Ovary (tissue), 9 donors: Measurements from ENCODE around the gene ZNF423. TPM values are rescaled to one million over a fixed set of nuclear protein-coding genes. Genes with fewer than 3 reads are reported as not detected.

Experiments
- DNase-seq, 5 donors: peaks; one replicate each; pipeline ENCODE4 v3.0.0-alpha.2; 2019 to 2020
- H3K27ac ChIP-seq, 2 donors: fragments of 200-600 bp; one replicate each; pipeline versions ENCODE4 v1.5.1 to v1.8.0; 2019 to 2022
- H3K27me3 ChIP-seq: fragments of 200-600 bp; one replicate; pipeline ENCODE4 v1.8.0; 2022
- H3K36me3 ChIP-seq: fragments of 200-600 bp; sonication (generic); one replicate; pipeline ENCODE4 v1.5.1; 2019
- H3K4me1 ChIP-seq: one replicate; pipeline ENCODE4 v1.8.1; 2013; ENCODE audit warnings: mild to moderate bottlenecking, moderate library complexity; ENCODE audit not compliant: insufficient read depth
- H3K4me3 ChIP-seq: fragments of 200-600 bp; sonication (generic); one replicate; pipeline ENCODE4 v1.5.1; 2017
- H3K9me3 ChIP-seq, 2 donors: fragments of 200-600 bp in 1 of 2; sonication (generic) in 1 of 2; one replicate each; pipeline versions ENCODE4 v1.5.1 to v1.8.1; 2013 to 2019; ENCODE audit warnings: mild to moderate bottlenecking in 1 of 2, moderate library complexity in 1 of 2
- EP300 ChIP-seq: sonication (generic); formaldehyde crosslinking; IDR thresholded peaks from one replicate; pipeline ENCODE4 v1.6.1; 2017; ENCODE audit warnings: antibody characterized with exemption
- POLR2A ChIP-seq: fragments of 450-650 bp; IDR thresholded peaks from one replicate; pipeline ENCODE4 v1.6.1; 2017; ENCODE audit warnings: antibody characterized with exemption, mild to moderate bottlenecking, moderate library complexity
- WGBS, 3 donors: extraction: QIAGEN DNeasy Blood & Tissue Kit in 1 of 3; methylation state at CpG; one replicate each; pipeline versions ENCODE4 v1.1.5 to v1.1.7; 2013 to 2017; 5-methylcytosine and 5-hydroxymethylcytosine counted together
- intact Hi-C, 4 donors: fragments of 100-400 bp; cut with DNase I; formaldehyde crosslinking; loops; one replicate each; pipeline versions ENCODE4 v1.11.0 to v1.15.1; 2022 to 2023
- polyA plus RNA-seq, 2 donors: library from polyadenylated mRNA; stranded (reverse); fragments of 200-250 nt in 1 of 2; fragments of 350-450 nt in 1 of 2; fragmentation: Illumina TruSeq in 1 of 2; extraction: RNeasy Lipid Tissue Mini Kit (QIAGEN cat#74804) in 1 of 2; gene quantifications; one replicate each; pipeline ENCODE4 v1.2.3, GENCODE V29; 2013 to 2014
- total RNA-seq, 7 donors: library from RNA; depleted of rRNA in 2 of 7; stranded (reverse); fragments of >200 nt in 2 of 7; fragmentation: NEBNext Ultra II Directional in 3 of 7; extraction: Animal tissue kit (Norgen Biotek cat#: 25700) in 3 of 7; gene quantifications; one replicate each; pipeline versions ENCODE4 v1.1.0 to v1.2.4, GENCODE V29; 2016 to 2023
- TF ChIP-seq, protein P1 (sequence below), 3 donors: fragments of 450-650 bp in 2 of 3; fragments of 200-600 bp in 1 of 3; IDR thresholded peaks; one replicate each; pipeline versions ENCODE4 v1.5.1 to v1.8.0; 2016 to 2022; ENCODE audit warnings: antibody characterized with exemption in 3 of 3, mild to moderate bottlenecking in 1 of 3
- donor health status: DM: no; HTN: no; CAD: no; lungs with moderate emphysema.
- donor health status: DM: no; HTN: no; CAD: no.
- donor health status: Bipolar disorder and iron deficiency.
- donor health status: DM: yes; HTN: yes; CAD: no.
- donor health status: DM: no; HTN: no; CAD: no.
- donor health status: DM: yes; HTN: yes; CAD: no.

ZNF423 gene
- total and polyA plus RNA-seq, 9 donors, result 3.3 to 40.3 (median 12.4) TPM

DNA sequence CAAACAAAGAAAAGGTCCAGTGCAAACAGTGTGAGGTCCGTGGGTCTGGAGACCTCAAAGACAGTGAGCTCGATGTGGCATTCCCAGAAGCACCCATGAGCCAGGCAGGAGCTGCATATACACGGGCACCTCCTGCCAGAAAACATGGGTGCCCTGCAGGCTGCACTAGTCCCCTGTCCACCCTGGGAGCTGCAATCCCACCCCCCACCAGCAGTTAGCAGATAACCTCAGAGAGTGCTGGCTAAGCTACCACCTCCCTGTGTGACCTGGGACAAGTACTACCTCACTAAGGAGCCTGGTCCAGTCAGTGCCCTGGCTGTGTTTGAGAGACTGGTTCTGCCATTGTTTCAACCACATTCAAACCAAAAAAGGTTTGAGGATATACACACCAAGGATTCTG is 135.7 kb downstream of the ZNF423 start:
- no peak overlapping the region for H3K4me3 ChIP-seq
- TF ChIP-seq, protein P1, sequence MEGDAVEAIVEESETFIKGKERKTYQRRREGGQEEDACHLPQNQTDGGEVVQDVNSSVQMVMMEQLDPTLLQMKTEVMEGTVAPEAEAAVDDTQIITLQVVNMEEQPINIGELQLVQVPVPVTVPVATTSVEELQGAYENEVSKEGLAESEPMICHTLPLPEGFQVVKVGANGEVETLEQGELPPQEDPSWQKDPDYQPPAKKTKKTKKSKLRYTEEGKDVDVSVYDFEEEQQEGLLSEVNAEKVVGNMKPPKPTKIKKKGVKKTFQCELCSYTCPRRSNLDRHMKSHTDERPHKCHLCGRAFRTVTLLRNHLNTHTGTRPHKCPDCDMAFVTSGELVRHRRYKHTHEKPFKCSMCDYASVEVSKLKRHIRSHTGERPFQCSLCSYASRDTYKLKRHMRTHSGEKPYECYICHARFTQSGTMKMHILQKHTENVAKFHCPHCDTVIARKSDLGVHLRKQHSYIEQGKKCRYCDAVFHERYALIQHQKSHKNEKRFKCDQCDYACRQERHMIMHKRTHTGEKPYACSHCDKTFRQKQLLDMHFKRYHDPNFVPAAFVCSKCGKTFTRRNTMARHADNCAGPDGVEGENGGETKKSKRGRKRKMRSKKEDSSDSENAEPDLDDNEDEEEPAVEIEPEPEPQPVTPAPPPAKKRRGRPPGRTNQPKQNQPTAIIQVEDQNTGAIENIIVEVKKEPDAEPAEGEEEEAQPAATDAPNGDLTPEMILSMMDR (IDR thresholded peaks at IDR 0.05), result no peak
- TF ChIP-seq POLR2A (no peak), EP300 (no peak)
- 90 to 97% (median 94%) methylated on average over 3 of the region's 3 CpGs for WGBS, 3 donors
- no peaks in the 10 kb centered on the region for H3K36me3 ChIP-seq
- no peaks in the 10 kb centered on the region for H3K9me3 ChIP-seq
- H3K4me1 ChIP-seq, result peaks cover 5% of the 10 kb centered on the region
- no peak for DNase-seq
- intact Hi-C loops, result no loop called here
- no peaks in the 10 kb centered on the region for H3K27me3 ChIP-seq
- no peak overlapping the region for H3K27ac ChIP-seq

DNA sequence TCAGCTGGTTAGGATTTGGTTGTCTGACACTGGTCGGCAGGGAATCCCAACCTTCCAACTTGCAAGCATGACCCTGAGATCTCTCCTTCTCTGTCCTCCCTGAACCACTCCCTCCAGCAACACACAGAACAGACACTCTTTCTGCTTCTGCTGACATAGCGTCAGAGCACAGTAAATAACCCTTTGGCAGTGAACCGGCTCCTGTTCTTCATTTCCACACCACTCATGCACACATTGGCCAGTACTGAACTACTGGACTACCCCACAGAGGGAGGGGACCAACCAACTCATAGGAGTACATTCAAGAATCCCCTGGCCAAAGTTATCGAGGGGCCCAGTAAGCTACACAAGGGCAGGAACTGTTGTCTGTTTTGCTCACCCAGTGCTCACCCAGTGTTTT is 138.2 kb downstream of the ZNF423 start:
- H3K36me3 ChIP-seq, result no peaks in the 10 kb centered on the region
- no peak overlapping the region for H3K4me3 ChIP-seq
- 79 to 90% (median 88%) methylated on average over 4 of the region's 4 CpGs for WGBS, 3 donors
- TF ChIP-seq EP300 (no peak), POLR2A (no peak)
- TF ChIP-seq, protein P1 (IDR thresholded peaks at IDR 0.05), result no peak
- H3K4me1 ChIP-seq, result no peaks in the 10 kb centered on the region
- no peaks in the 10 kb centered on the region for H3K9me3 ChIP-seq
- intact Hi-C loops, result no loop called here
- no peak for DNase-seq
- no peak overlapping the region for H3K27ac ChIP-seq
- H3K27me3 ChIP-seq, result no peaks in the 10 kb centered on the region

DNA sequence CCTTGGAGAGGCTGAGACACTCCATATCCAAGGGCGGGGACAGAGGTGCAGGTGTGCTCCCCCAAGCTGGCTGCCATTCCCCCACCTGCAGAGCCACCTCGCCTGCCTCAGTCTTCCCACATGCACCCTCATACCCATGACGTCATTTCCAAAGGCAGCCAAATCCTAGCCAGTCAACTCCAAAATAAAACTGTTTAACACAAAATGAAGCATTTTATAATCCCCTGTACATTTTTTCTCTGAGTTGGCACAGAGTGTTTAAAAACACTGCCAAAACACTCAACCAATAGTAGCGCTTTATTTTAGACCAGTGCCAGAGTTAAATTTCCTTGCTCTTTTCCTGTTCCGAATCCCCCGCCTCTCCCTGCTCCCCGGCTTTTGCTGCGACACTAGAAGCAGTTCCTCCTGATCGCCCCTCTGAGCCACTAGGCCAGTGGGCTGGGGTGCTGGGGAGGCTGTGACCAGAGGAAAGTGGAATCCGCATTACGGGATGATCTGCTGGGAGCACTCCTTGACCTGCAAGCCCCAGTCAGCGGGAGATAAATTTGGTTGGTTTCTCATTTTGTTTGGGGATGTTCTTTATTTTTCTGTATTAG is 139.5 kb downstream of the ZNF423 start:
- WGBS, 3 donors, result 46 to 57% (median 52%) methylated on average over 12 of the region's 12 CpGs
- DNase-seq, result no peak
- no peaks in the 10 kb centered on the region for H3K9me3 ChIP-seq
- H3K4me1 ChIP-seq, result no peaks in the 10 kb centered on the region
- no peaks in the 10 kb centered on the region for H3K36me3 ChIP-seq
- no peak overlapping the region for H3K27ac ChIP-seq
- intact Hi-C loops, result no loop called here
- TF ChIP-seq EP300 (no peak), POLR2A (no peak)
- TF ChIP-seq, protein P1 (IDR thresholded peaks at IDR 0.05), result no peak
- H3K27me3 ChIP-seq, result no peaks in the 10 kb centered on the region
- no peak overlapping the region for H3K4me3 ChIP-seq

DNA sequence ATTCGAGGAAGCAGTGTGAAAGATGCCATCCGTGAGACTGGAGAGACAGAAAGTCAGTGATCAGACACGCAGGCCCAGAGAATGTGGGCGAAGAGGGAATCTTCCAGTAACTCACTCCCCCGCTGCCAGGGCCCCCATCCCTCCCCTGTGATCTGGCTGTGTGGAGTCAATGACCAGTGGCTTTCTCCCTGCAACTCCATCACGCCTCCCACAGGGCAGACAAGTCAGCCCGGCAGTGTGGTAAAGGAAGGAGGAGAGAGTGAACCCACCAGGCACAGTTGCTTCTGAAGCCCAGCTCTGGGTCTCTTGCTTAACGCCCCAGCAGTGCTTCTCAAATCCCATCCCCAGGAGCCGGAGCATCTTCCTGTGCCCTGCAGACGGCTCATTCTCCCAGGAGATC is 142.1 kb downstream of the ZNF423 start:
- H3K27me3 ChIP-seq, result no peaks in the 10 kb centered on the region
- no peaks in the 10 kb centered on the region for H3K36me3 ChIP-seq
- 86 to 88% (median 87%) methylated on average over 10 of the region's 10 CpGs for WGBS, 3 donors
- H3K4me3 ChIP-seq, result no peak overlapping the region
- intact Hi-C loops, result no loop called here
- no peaks in the 10 kb centered on the region for H3K4me1 ChIP-seq
- no peak overlapping the region for H3K27ac ChIP-seq
- no peak for DNase-seq
- H3K9me3 ChIP-seq, result no peaks in the 10 kb centered on the region
- TF ChIP-seq EP300 (no peak), POLR2A (no peak)
- TF ChIP-seq, protein P1 (IDR thresholded peaks at IDR 0.05), result no peak
